Stomach (tissue), 9 donors: ENCODE results near the gene TMEM255B. TPM values are rescaled to one million over a fixed set of nuclear protein-coding genes. Genes with fewer than 3 reads are reported as not detected.

ENCODE experiments used
- DNase-seq, 2 donors: peaks; one replicate each; pipeline versions ENCODE4 v3.0.0 to v3.0.0-alpha.2; 2013 to 2019
- H3K27ac ChIP-seq, 5 donors: fragments of 200-600 bp in 4 of 5; sonication (generic) in 4 of 5; one replicate each; pipeline ENCODE4 v1.5.1; 2013 to 2019; ENCODE audit warnings: mild to moderate bottlenecking in 1 of 5, moderate library complexity in 1 of 5
- H3K27me3 ChIP-seq, 3 donors: fragments of 200-600 bp; sonication (generic); one replicate each; pipeline ENCODE4 v1.5.1; 2017 to 2019; ENCODE audit warnings: mixed run types in 1 of 3
- H3K36me3 ChIP-seq, 4 donors: fragments of 200-600 bp; sonication (generic); 1 replicate in 3 of 4; 2 replicates in 1 of 4; pipeline ENCODE4 v1.5.1; 2016 to 2019
- H3K4me1 ChIP-seq, 4 donors: fragments of 200-600 bp; sonication (generic); one replicate each; pipeline ENCODE4 v1.5.1; 2016 to 2019
- H3K4me3 ChIP-seq, 4 donors: fragments of 200-600 bp; sonication (generic) in 3 of 4; one replicate each; pipeline ENCODE4 v1.5.1; 2016 to 2019; ENCODE audit warnings: mild to moderate bottlenecking in 1 of 4
- H3K9me3 ChIP-seq, 4 donors: fragments of 200-600 bp; sonication (generic); one replicate each; pipeline ENCODE4 v1.5.1; 2016 to 2019
- CTCF ChIP-seq, 7 experiments: fragments of 450-650 bp in 4 of 7; fragments of 200-600 bp in 3 of 7; sonication (generic) in 3 of 7; IDR thresholded peaks; one replicate each; pipeline ENCODE4 v1.5.1; 2016 to 2019; ENCODE audit warnings: antibody characterized with exemption in 7 of 7, control low read depth in 2 of 7, mild to moderate bottlenecking in 1 of 7
- EP300 ChIP-seq: sonication (generic); formaldehyde crosslinking; IDR thresholded peaks from one replicate; pipeline ENCODE4 v1.6.1; 2017; ENCODE audit warnings: antibody characterized with exemption
- POLR2A ChIP-seq, 4 donors: fragments of 450-650 bp; IDR thresholded peaks; one replicate each; pipeline ENCODE4 v1.6.1; 2016; ENCODE audit warnings: antibody characterized with exemption in 4 of 4, control low read depth in 2 of 4, mild to moderate bottlenecking in 1 of 4, moderate library complexity in 1 of 4
- POLR2AphosphoS5 ChIP-seq, 3 donors: sonication (generic); formaldehyde crosslinking; IDR thresholded peaks; one replicate each; pipeline ENCODE4 v1.6.1; 2016; ENCODE audit warnings: antibody characterized with exemption in 3 of 3
- WGBS, 5 donors: extraction: QIAGEN DNeasy Blood & Tissue Kit in 3 of 5; methylation state at CpG; one replicate each; pipeline versions ENCODE4 v1.1.5 to v1.1.7; 2013 to 2018; 5-methylcytosine and 5-hydroxymethylcytosine counted together
- intact Hi-C: fragments of 100-400 bp; cut with DNase I; formaldehyde crosslinking; loops from one replicate; pipeline ENCODE4 v1.15.1; 2023; ENCODE audit warnings: low total_unique reads
- polyA plus RNA-seq, 3 donors: library from polyadenylated mRNA; stranded (reverse); fragments of 200-250 nt; gene quantifications; one replicate each; pipeline ENCODE4 v1.2.3, GENCODE V29; 2013
- total RNA-seq, 5 donors: library from RNA; depleted of rRNA; stranded (reverse); fragments of >200 nt; gene quantifications; one replicate each; pipeline versions ENCODE4 v1.1.0 to v1.2.3, GENCODE V29; 2014 to 2016
- donor health status: healthy with polysubstance abuse.
- donor health status: Bipolar disorder and iron deficiency.
- donor health status: healthy.

The TMEM255B gene
- total and polyA plus RNA-seq, 8 donors: 1.3 to 7.9 (median 4.6) TPM; not detected in 1

DNA sequence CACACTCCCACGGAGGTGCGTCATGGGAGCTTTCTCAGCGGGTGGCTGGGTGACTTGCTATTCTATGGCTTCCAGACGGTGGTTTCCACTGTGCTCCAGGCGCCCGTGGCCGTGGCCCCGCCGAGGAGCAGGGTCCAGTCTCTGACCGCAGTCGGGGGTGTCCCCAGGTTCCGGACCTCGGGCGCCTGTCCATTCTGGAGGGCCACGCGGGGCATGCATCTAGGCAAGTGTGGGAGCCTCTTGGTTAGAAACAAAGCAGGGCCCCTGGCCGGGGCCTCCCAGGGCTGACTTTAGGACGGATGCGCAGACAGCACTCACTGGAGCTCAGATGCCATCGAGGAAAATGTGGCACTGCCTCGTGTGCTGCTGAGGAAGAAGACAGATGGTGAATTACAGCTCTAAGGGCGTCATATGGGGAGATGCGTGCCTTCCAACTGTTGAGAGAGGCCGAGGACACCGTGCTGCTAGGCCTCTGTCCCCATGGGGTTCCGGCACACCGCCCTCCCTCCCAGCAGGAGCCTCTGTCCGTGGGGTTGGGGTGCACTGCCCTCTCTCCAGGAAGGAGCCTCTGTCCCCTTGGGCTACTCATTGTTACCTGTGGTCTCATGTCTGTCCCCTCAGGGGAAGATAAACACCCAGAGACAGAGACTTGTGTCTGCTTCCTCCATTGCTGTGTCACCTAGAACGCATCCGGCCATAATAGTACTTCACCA lies 38.1 kb downstream of the TMEM255B start:
- intact Hi-C loops: no loop called here
- no peak for TF ChIP-seq EP300
- no peak for TF ChIP-seq POLR2AphosphoS5 (IDR thresholded peaks at IDR 0.05)
- TF ChIP-seq POLR2A (IDR thresholded peaks at IDR 0.05): no peak
- TF ChIP-seq CTCF (IDR thresholded peaks at IDR 0.05): no peak
- H3K27ac ChIP-seq: no peak overlapping the region
- H3K36me3 ChIP-seq: peaks cover 0 to 3% (median 0%) of the 10 kb centered on the region in 4 donors
- no peak for DNase-seq
- no peaks in the 10 kb centered on the region for H3K9me3 ChIP-seq
- peaks cover 0 to 9% (median 5%) of the 10 kb centered on the region in 4 donors for H3K4me1 ChIP-seq
- 88 to 93% (median 93%) methylated on average over 29 to 30 of the region's 30 CpGs for WGBS, 5 donors
- peaks cover 0 to 31% (median 0%) of the 10 kb centered on the region in 3 donors for H3K27me3 ChIP-seq
- no peak overlapping the region for H3K4me3 ChIP-seq

DNA sequence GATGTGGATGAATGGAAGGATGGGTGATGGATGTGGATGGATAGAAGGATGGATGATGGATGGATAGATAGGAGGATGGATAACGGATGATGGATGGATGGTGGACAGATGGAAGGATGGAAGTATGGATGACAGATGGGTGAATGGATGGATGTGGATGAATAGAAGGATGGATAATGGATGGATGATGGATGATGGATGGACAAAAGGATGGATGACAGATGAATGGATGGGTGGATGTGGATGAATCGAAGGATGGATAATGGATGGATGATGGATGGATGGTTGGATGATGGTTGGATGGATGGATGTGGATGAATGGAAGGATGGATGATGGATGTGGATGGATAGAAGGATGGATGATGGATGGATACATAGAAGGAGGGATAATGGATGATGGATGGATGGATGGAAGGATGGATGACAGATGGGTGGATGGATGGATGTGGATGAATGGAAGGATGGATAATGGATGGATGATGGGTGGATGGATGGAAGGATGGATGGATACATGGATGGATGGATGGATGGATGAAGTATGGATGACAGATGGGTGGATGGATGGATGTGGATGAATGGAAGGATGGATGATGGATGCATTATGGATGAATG lies 39.3 kb downstream of the TMEM255B start:
- H3K27me3 ChIP-seq: peaks cover 0 to 24% (median 0%) of the 10 kb centered on the region in 3 donors
- peaks cover 0 to 13% (median 11%) of the 10 kb centered on the region in 4 donors for H3K4me1 ChIP-seq
- H3K36me3 ChIP-seq: peaks cover 0 to 3% (median 0%) of the 10 kb centered on the region in 4 donors
- H3K27ac ChIP-seq: no peak overlapping the region
- WGBS, 5 donors: 71 to 86% (median 81%) methylated on average over 2 of the region's 2 CpGs
- intact Hi-C loops: no loop called here
- H3K9me3 ChIP-seq: no peaks in the 10 kb centered on the region
- TF ChIP-seq POLR2AphosphoS5 (IDR thresholded peaks at IDR 0.05): no peak
- TF ChIP-seq CTCF (IDR thresholded peaks at IDR 0.05): no peak
- no peak for TF ChIP-seq EP300
- no peak for TF ChIP-seq POLR2A (IDR thresholded peaks at IDR 0.05)
- no peak overlapping the region for H3K4me3 ChIP-seq
- no peak for DNase-seq

GRCh38 chr13:113800576-113800926 lies 41.5 kb downstream of the TMEM255B start:
- 74 to 92% (median 85%) methylated on average over 7 to 10 of the region's 10 CpGs for WGBS, 5 donors
- peaks cover 0 to 11% (median 0%) of the 10 kb centered on the region in 3 donors for H3K27me3 ChIP-seq
- intact Hi-C loops: no loop called here
- H3K4me1 ChIP-seq: peaks cover 0 to 13% (median 11%) of the 10 kb centered on the region in 4 donors
- no peak for DNase-seq
- no peaks in the 10 kb centered on the region for H3K9me3 ChIP-seq
- H3K27ac ChIP-seq: no peak overlapping the region
- TF ChIP-seq CTCF (IDR thresholded peaks at IDR 0.05) (no peak), POLR2AphosphoS5 (IDR thresholded peaks at IDR 0.05) (no peak), POLR2A (IDR thresholded peaks at IDR 0.05) (no peak), EP300 (no peak)
- no peaks in the 10 kb centered on the region for H3K36me3 ChIP-seq
- H3K4me3 ChIP-seq: no peak overlapping the region

GRCh38 chr13:113801289-113801961 lies 42.4 kb downstream of the TMEM255B start:
- H3K4me3 ChIP-seq: no peak overlapping the region
- DNase-seq: no peak
- no peaks in the 10 kb centered on the region for H3K9me3 ChIP-seq
- intact Hi-C loops: no loop called here
- no peak for TF ChIP-seq EP300
- no peak for TF ChIP-seq POLR2AphosphoS5 (IDR thresholded peaks at IDR 0.05)
- no peak for TF ChIP-seq POLR2A (IDR thresholded peaks at IDR 0.05)
- no peak for TF ChIP-seq CTCF (IDR thresholded peaks at IDR 0.05)
- H3K27me3 ChIP-seq: peaks cover 0 to 11% (median 0%) of the 10 kb centered on the region in 3 donors
- 85 to 92% (median 89%) methylated on average over 16 to 33 of the region's 33 CpGs for WGBS, 5 donors
- no peaks in the 10 kb centered on the region for H3K36me3 ChIP-seq
- H3K4me1 ChIP-seq: peaks cover 0 to 13% (median 11%) of the 10 kb centered on the region in 4 donors
- H3K27ac ChIP-seq: no peak overlapping the region
